PC-9 (cell line): ENCODE measurements around the gene GALNT16.

Experiments
- CTCF ChIP-seq: fragments of 200-600 bp; sonication (generic); conservative IDR thresholded peaks from 2 replicates; pipeline ENCODE4 v1.6.1; 2017; ENCODE audit warnings: mixed run types, antibody characterized with exemption, mild to moderate bottlenecking, moderate library complexity
- EZH2 ChIP-seq: fragments of 200-600 bp; sonication (generic); IDR thresholded peaks from 2 replicates; pipeline ENCODE4 v1.8.0; 2017; ENCODE audit warnings: antibody characterized with exemption, low read depth

GRCh38 chr14:69298131-69299071, 38.4 kb downstream of the GALNT16 start:
- no peak for TF ChIP-seq CTCF
- TF ChIP-seq EZH2 = no peak
